ENCODE measurements around the gene PRKAR1B. TPM values are rescaled to one million over a fixed set of nuclear protein-coding genes. Genes with fewer than 3 reads are reported as not detected.
A peak's percentile ranks its signal among the peaks of the same experiment; 100 is the strongest.
"Not testable (repeated sequence)": the region's sequence is repeated elsewhere in the genome, so short reads cannot be mapped to it uniquely, and the experiment has no call there.

PRKAR1B gene
- total RNA-seq, 1 experiment from 2014 or later: 8.2 TPM

DNA sequence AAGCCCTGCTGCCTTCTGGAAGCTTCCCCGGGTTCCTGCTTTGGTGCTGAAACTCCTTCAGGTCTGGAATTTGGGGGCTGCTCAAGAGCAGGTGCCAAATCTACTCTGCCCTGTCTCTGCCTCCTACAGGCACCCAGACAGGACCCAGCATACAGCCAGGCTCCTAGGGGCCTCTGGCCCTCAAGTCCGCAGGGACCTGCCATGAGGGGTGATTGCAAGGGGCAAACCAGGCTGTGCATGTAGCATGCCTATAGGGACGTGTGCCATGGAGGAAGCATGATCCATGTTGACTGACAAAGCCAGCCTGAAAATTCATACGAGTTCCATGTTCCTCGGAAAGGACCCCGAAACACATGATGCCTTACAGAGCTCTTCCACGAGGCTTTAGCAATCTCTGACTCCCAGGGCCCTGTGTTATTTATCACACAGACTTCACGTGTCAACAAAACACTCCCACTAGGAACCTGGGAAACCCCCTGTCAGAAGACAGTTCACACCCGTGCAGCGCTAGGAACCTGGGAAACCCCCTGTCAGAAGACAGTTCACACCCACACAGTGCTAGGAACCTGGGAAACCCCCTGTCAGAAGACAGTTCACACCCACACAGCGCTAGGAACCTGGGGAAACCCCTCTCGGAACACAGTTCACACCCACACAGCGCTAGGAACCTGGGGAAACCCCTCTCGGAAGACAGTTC is 75.9 kb downstream of the PRKAR1B start:
- in situ Hi-C loops (cut with HindIII; ENCODE audit: low pct_unique_long_range_greater_than_20kb, low sequenced_read_pairs): no loop called here
- DNase-seq (ENCODE audit: low read depth, low spot score): no peak

GRCh38 chr7:650339-651031 is 76.6 kb downstream of the PRKAR1B start:
- DNase-seq (ENCODE audit: low read depth, low spot score): peak; percentile 27
- in situ Hi-C loops (cut with HindIII; ENCODE audit: low pct_unique_long_range_greater_than_20kb, low sequenced_read_pairs): no loop called here

- DNase-seq (ENCODE audit: low read depth, low spot score): no peak
- in situ Hi-C loops (cut with HindIII; ENCODE audit: low pct_unique_long_range_greater_than_20kb, low sequenced_read_pairs): no loop called here
Measured at GRCh38 chr7:646951-647350, 80.1 kb downstream of the PRKAR1B start.

DNA sequence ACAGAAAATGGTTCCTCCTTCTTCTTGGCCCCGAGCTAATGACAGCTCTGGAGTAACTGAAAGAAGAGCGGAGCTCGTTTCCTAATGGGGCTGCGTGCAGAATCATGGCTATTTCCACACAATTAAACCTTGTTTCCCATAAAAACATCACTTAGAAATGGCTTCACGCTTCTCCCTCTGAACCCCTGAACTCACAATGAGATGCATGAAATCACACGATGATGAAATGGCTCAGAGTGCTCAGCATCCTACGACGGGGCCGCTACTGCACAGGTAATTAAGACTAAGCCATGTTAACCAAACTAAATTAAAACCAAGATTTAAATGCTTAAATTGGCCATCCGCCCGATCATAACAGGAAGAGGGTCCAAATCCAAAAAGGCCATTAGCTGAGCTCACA is 80.6 kb downstream of the PRKAR1B start:
- DNase-seq (ENCODE audit: low read depth, low spot score): no peak
- in situ Hi-C loops (cut with HindIII; ENCODE audit: low pct_unique_long_range_greater_than_20kb, low sequenced_read_pairs): no loop called here

DNA sequence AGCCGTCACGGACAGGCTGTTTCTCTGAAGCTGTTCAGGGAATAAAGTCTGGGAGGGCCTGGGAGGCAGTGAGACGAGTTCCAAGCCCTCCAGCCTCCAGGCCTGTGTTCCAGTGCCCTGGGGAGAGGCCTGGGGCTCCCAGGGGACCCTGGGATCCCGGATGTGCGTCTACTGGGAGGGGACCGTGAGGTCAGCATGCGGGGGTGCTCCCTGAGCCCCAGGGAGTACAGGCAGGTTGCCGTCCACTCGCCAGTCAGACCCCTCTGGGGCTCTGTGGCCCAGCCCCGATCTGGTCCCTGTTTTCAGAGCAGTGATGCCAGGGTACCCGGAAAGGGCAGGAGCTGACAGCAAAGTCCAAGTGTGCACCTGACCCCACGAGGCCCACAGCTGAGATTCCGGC is 81.5 kb downstream of the PRKAR1B start:
- in situ Hi-C loops (cut with HindIII; ENCODE audit: low pct_unique_long_range_greater_than_20kb, low sequenced_read_pairs): no loop called here
- DNase-seq (ENCODE audit: low read depth, low spot score): no peak

GRCh38 chr7:644381-645305 is 82.4 kb downstream of the PRKAR1B start:
- DNase-seq (ENCODE audit: low read depth, low spot score): no peak
- in situ Hi-C loops (cut with HindIII; ENCODE audit: low pct_unique_long_range_greater_than_20kb, low sequenced_read_pairs): no loop called here

GRCh38 chr7:641966-642365 is 85.1 kb downstream of the PRKAR1B start:
- in situ Hi-C loops (cut with HindIII; ENCODE audit: low pct_unique_long_range_greater_than_20kb, low sequenced_read_pairs): no loop called here
- DNase-seq (ENCODE audit: low read depth, low spot score): no peak

GRCh38 chr7:641269-641671 is 85.8 kb downstream of the PRKAR1B start:
- DNase-seq (ENCODE audit: low read depth, low spot score): peak; percentile 90
- in situ Hi-C loops (cut with HindIII; ENCODE audit: low pct_unique_long_range_greater_than_20kb, low sequenced_read_pairs): no loop called here

- in situ Hi-C loops (cut with HindIII; ENCODE audit: low pct_unique_long_range_greater_than_20kb, low sequenced_read_pairs): no loop called here
- no peak for DNase-seq (ENCODE audit: low read depth, low spot score)
Measured at GRCh38 chr7:638256-639011, 88.6 kb downstream of the PRKAR1B start.

DNA sequence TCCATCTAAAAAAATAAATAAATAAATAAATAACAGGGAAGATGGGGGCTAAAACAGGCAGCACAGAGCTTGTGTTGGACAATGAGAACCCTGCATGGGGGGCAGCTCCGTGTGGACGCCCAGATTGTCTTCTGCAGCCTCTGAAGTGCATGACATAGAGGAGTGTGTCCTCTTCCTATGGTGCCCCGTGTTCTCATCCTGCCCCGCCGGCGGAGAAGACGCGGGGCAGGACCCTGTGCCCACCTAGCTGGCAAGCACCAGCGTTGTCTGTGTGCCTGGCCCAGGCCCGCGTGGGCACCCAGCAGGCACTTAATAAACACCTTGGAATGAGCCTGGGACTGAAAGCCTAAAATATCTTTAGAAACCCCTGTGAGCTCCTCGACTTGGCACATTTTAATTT is 89.3 kb downstream of the PRKAR1B start:
- no peak for DNase-seq (ENCODE audit: low read depth, low spot score)
- in situ Hi-C loops (cut with HindIII; ENCODE audit: low pct_unique_long_range_greater_than_20kb, low sequenced_read_pairs): no loop called here

DNA sequence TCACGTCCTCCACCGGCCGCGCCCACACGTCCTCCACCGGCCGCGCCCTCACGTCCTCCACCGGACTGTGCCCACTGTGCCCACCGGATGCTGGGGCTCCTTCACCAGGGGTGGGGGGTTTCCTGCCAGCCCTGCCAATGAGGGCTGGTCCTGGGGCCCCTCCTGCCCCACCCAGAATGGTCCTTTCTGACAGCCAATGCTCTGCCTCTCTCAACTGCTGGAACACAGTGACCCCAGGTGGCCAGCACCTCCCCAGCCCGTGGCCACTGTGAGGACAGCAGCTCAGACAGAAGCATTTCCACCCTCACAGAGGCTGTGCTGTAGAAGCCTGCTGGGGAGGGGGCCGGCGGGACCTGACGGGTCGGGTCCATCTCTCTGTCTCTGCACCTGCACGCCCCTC is 90.7 kb downstream of the PRKAR1B start:
- peak; percentile 78 for DNase-seq (ENCODE audit: low read depth, low spot score)
- in situ Hi-C loops (cut with HindIII; ENCODE audit: low pct_unique_long_range_greater_than_20kb, low sequenced_read_pairs): no loop called here

- in situ Hi-C loops (cut with HindIII; ENCODE audit: low pct_unique_long_range_greater_than_20kb, low sequenced_read_pairs): not testable (repeated sequence)
- peak; percentile 9 for DNase-seq (ENCODE audit: low read depth, low spot score)
Measured at GRCh38 chr7:635687-636382, 91.2 kb downstream of the PRKAR1B start.

GRCh38 chr7:635227-635626 is 91.9 kb downstream of the PRKAR1B start:
- no peak for DNase-seq (ENCODE audit: low read depth, low spot score)
- in situ Hi-C loops (cut with HindIII; ENCODE audit: low pct_unique_long_range_greater_than_20kb, low sequenced_read_pairs): no loop called here

GRCh38 chr7:633381-634018 is 93.6 kb downstream of the PRKAR1B start:
- in situ Hi-C loops (cut with HindIII; ENCODE audit: low pct_unique_long_range_greater_than_20kb, low sequenced_read_pairs): no loop called here

DNA sequence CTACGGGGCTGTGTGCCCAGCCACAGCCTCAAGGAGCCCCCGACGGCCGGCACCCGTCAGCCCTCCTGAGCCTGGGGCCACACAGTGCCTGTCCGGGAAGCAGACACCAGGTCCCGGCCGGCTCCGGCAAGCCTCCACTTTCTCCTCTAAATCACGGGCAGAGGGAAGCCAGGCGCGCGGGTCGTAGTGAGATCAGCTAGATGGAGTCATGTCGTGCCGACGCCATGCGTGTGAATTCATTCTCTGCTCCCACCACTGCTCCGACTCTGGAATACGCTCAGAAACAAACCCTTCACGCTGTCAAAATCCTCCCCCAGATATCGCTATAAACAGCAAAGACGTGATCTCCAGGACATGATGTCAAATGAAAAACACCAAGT is 94.3 kb downstream of the PRKAR1B start:
- DNase-seq (ENCODE audit: low read depth, low spot score): no peak
- in situ Hi-C loops (cut with HindIII; ENCODE audit: low pct_unique_long_range_greater_than_20kb, low sequenced_read_pairs): no loop called here

More at GRCh38 chr7:633381-634018, 93.6 kb downstream of the PRKAR1B start:
- DNase-seq (ENCODE audit: low read depth, low spot score): no peak

GRCh38 chr7:631964-632830 is 94.9 kb downstream of the PRKAR1B start:
- DNase-seq (ENCODE audit: low read depth, low spot score): no peak
- in situ Hi-C loops (cut with HindIII; ENCODE audit: low pct_unique_long_range_greater_than_20kb, low sequenced_read_pairs): no loop called here

All from SK-MEL-5 (cell line).